Hepatocyte (in vitro differentiated cells): ENCODE data around the gene TMC8. TPM values are rescaled to one million over a fixed set of nuclear protein-coding genes. Genes with fewer than 3 reads are reported as not detected.

Experiments
- DNase-seq: peaks from one replicate; pipeline ENCODE4 v3.0.0-alpha.2; 2016; ENCODE audit warnings: low spot score
- H2AFZ ChIP-seq: fragments of 200-600 bp; sonication (generic); 2 replicates; pipeline ENCODE4 v1.6.0; 2016; ENCODE audit warnings: antibody characterized with exemption, mild to moderate bottlenecking
- H3K27ac ChIP-seq: fragments of 200-600 bp; sonication (generic); 2 replicates; pipeline ENCODE4 v1.5.1; 2016; ENCODE audit warnings: mild to moderate bottlenecking
- H3K27me3 ChIP-seq: fragments of 200-600 bp; sonication (generic); 2 replicates; pipeline ENCODE4 v1.6.1; 2016
- H3K36me3 ChIP-seq: fragments of 200-600 bp; sonication (generic); replicated peaks from 2 replicates; pipeline ENCODE4 v1.5.1; 2016; ENCODE audit warnings: low read depth; ENCODE audit not compliant: insufficient read depth
- H3K4me1 ChIP-seq: fragments of 200-600 bp; sonication (generic); 2 replicates; pipeline ENCODE4 v1.5.1; 2016; ENCODE audit warnings: mild to moderate bottlenecking, moderate library complexity; ENCODE audit not compliant: insufficient read depth
- H3K4me2 ChIP-seq: fragments of 200-600 bp; sonication (generic); 2 replicates; pipeline ENCODE4 v1.6.0; 2016
- H3K4me3 ChIP-seq: fragments of 200-600 bp; sonication (generic); 2 replicates; pipeline ENCODE4 v1.5.1; 2016; ENCODE audit warnings: mild to moderate bottlenecking
- H3K79me2 ChIP-seq: fragments of 200-600 bp; sonication (generic); 2 replicates; pipeline ENCODE4 v1.6.0; 2017; ENCODE audit warnings: mild to moderate bottlenecking
- H3K9me2 ChIP-seq: fragments of 200-600 bp; sonication (generic); replicated peaks from 2 replicates; pipeline ENCODE4 v1.6.0; 2017; ENCODE audit warnings: mild to moderate bottlenecking; ENCODE audit not compliant: insufficient read depth
- H3K9me3 ChIP-seq: fragments of 200-600 bp; sonication (generic); 2 replicates; pipeline ENCODE4 v1.5.1; 2016; ENCODE audit warnings: low read depth, mild to moderate bottlenecking
- H4K20me1 ChIP-seq: fragments of 200-600 bp; sonication (generic); 2 replicates; pipeline ENCODE4 v1.6.0; 2016; ENCODE audit warnings: mild to moderate bottlenecking; ENCODE audit not compliant: insufficient read depth, poor library complexity, severe bottlenecking
- EZH2 ChIP-seq: fragments of 200-600 bp; sonication (generic); IDR thresholded peaks from 2 replicates; pipeline ENCODE4 v1.6.1; 2016; ENCODE audit warnings: antibody characterized with exemption, mild to moderate bottlenecking, borderline replicate concordance
- EZH2phosphoT487 ChIP-seq: fragments of 200-600 bp; sonication (generic); IDR thresholded peaks from one replicate; pipeline ENCODE4 v1.6.1; 2018; ENCODE audit warnings: antibody characterized with exemption, mild to moderate bottlenecking, low read depth, moderate library complexity; ENCODE audit not compliant: unreplicated experiment, severe bottlenecking
- WGBS: methylation state at CpG from one replicate; pipeline ENCODE4 v1.1.6; 2016; ENCODE audit warnings: low lambda C conversion rate; ENCODE audit errors: missing lambda C conversion rate; 5-methylcytosine and 5-hydroxymethylcytosine counted together
- polyA plus RNA-seq: library from polyadenylated mRNA; unstranded; fragments of >200 nt; fragmentation: Nextera tagmentation; extraction: Ambion mirVana; gene quantifications from 2 replicates; pipeline ENCODE4 v1.2.1, GENCODE V29; 2016
- total RNA-seq: library from RNA; depleted of rRNA; stranded (reverse); fragments of >200 nt; gene quantifications from 2 replicates; pipeline ENCODE4 v1.2.3, GENCODE V29; 2014
- TF ChIP-seq, protein P1 (sequence below): fragments of 200-600 bp; sonication (generic); IDR thresholded peaks from 2 replicates; pipeline ENCODE4 v1.5.1; 2016; ENCODE audit warnings: antibody characterized with exemption, mild to moderate bottlenecking; ENCODE audit not compliant: poor library complexity

TMC8 gene
- total and polyA plus RNA-seq, 2 experiments from 2014 or later: 0.07 to 1.2 TPM

DNA sequence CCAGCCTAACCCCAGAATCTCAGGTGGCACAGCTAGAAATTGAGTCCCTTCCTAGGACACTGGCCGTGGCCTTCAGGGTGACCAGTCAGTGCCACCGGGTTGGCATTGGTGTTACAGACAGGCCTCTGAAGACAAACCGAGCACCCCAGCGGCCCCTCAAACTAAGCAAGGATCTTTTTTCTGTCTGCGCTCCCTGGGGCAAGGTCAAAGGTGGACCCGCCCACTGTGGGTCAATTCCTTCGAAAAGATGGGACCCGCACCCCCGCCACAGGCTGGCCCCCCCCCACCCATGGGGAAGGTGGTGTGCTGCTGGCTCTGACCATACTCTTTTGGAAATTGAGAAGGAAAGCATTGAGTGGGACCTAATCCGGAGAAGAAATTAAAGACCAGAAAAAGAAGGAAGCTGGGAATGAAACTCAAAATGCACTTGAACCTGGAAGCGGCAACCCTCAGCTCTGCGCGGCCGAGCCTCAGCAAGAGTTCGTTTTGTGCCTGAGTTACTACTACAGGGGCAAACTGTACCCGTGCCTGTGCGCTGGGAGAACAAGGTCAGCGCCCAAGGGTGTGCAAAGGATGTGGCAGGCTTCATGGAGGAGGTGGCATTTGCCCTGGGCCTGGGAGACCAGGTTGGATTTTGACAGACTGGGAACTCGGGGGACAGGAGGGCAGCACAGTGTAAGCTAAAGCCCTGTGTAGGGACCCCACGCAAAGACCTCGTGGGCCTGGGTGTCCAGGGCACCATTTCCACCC lies 22.4 kb upstream of the TMC8 start:
- Histone ChIP-seq H3K79me2 (no peaks in the 10 kb centered on the region), H3K4me2 (no peak overlapping the region), H4K20me1 (no peaks in the 10 kb centered on the region), H3K4me3 (no peak overlapping the region), H2AFZ (no peak overlapping the region), H3K27ac (no peak overlapping the region), H3K27me3 (no peaks in the 10 kb centered on the region), H3K4me1 (peaks cover 14% of the 10 kb centered on the region), H3K36me3 (no peaks in the 10 kb centered on the region), H3K9me3 (no peaks in the 10 kb centered on the region), H3K9me2 (no peaks in the 10 kb centered on the region)
- WGBS: 93% methylated on average over 20 of the region's 21 CpGs
- no peak for DNase-seq
- TF ChIP-seq, protein P1, sequence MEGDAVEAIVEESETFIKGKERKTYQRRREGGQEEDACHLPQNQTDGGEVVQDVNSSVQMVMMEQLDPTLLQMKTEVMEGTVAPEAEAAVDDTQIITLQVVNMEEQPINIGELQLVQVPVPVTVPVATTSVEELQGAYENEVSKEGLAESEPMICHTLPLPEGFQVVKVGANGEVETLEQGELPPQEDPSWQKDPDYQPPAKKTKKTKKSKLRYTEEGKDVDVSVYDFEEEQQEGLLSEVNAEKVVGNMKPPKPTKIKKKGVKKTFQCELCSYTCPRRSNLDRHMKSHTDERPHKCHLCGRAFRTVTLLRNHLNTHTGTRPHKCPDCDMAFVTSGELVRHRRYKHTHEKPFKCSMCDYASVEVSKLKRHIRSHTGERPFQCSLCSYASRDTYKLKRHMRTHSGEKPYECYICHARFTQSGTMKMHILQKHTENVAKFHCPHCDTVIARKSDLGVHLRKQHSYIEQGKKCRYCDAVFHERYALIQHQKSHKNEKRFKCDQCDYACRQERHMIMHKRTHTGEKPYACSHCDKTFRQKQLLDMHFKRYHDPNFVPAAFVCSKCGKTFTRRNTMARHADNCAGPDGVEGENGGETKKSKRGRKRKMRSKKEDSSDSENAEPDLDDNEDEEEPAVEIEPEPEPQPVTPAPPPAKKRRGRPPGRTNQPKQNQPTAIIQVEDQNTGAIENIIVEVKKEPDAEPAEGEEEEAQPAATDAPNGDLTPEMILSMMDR: no peak
- TF ChIP-seq EZH2 (no peak), EZH2phosphoT487 (no peak)

DNA sequence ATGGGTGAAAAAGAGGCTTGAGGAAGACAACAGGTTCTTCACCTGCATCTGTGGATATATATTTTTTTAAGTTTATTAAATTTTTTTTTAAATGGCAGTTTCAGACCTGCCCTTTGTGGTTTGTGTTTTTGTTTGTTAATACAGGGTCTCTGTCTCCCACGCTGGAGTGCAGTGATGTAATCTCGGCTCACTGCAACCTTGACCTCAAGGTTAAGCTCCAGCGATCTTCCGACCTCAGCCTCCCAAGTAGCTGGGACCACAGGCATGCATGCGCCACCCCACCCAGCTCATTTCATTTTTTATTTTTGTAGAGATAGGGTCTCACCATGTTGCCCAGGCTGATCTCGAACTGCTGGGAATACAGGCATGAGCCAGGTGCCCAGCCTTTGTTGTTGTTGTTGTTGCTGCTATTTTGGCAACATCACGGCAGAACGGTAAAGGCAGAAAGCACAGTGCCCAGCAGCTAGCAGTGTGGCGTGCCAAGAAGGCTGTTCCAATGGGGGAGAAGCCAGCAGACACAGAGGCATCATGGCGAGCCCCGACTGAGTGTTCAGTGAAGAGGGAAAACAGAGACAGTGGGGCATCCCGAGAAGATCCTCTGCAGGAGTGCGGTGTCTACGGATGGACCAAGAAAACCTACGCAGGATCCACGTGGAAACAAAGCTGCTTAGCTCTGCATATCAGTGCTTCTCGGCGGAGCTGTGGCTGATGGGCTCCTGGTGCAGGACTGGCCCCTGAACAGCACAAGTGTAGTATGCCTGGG lies 21.7 kb upstream of the TMC8 start:
- TF ChIP-seq EZH2 (no peak), EZH2phosphoT487 (no peak)
- TF ChIP-seq, protein P1: no peak
- no peaks in the 10 kb centered on the region for H3K79me2 ChIP-seq
- H3K4me1 ChIP-seq: peaks cover 14% of the 10 kb centered on the region
- no peaks in the 10 kb centered on the region for H3K9me3 ChIP-seq
- H3K27ac ChIP-seq: no peak overlapping the region
- no peak overlapping the region for H2AFZ ChIP-seq
- WGBS: 88% methylated on average over 18 of the region's 18 CpGs
- no peaks in the 10 kb centered on the region for H4K20me1 ChIP-seq
- no peaks in the 10 kb centered on the region for H3K9me2 ChIP-seq
- no peak for DNase-seq
- no peaks in the 10 kb centered on the region for H3K36me3 ChIP-seq
- H3K4me2 ChIP-seq: no peak overlapping the region
- H3K4me3 ChIP-seq: no peak overlapping the region
- H3K27me3 ChIP-seq: no peaks in the 10 kb centered on the region

DNA sequence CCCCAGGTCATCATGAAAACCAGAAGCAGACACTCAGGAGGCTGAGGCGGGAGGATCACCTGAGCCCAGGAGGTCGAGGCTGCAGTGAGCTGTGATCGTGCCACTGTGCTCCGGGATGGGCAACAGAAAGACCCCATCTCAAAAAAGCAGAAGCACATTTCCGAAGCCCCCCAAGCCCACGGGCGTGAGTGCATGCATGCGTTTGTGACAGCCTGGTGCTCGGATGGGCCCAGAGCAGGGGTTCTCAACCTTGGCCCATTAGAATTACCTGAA lies 21.1 kb upstream of the TMC8 start:
- no peak for DNase-seq
- Histone ChIP-seq H3K9me2 (no peaks in the 10 kb centered on the region), H3K4me1 (peaks cover 14% of the 10 kb centered on the region), H3K9me3 (no peaks in the 10 kb centered on the region), H3K27ac (no peak overlapping the region), H4K20me1 (no peaks in the 10 kb centered on the region), H3K4me3 (no peak overlapping the region), H3K4me2 (no peak overlapping the region), H3K36me3 (no peaks in the 10 kb centered on the region), H3K27me3 (no peaks in the 10 kb centered on the region), H2AFZ (no peak overlapping the region), H3K79me2 (no peaks in the 10 kb centered on the region)
- TF ChIP-seq, protein P1: no peak
- TF ChIP-seq EZH2 (no peak), EZH2phosphoT487 (no peak)
- WGBS: 85% methylated on average over 9 of the region's 9 CpGs
